Neural cell (in vitro differentiated cells): Measurements from ENCODE around the gene TRAF2. TPM values are rescaled to one million over a fixed set of nuclear protein-coding genes. Genes with fewer than 3 reads are reported as not detected.

Experiments used
- H2AFZ ChIP-seq: fragments of 200-600, 300-800 bp; sonication (generic), shearing (Covaris generic); 2 replicates; pipeline ENCODE4 v1.6.0; 2014; ENCODE audit warnings: low read depth, mild to moderate bottlenecking, antibody characterized with exemption, low read length, moderate library complexity
- H3F3A ChIP-seq: fragments of 200-600 bp; shearing (Covaris generic); 2 replicates; pipeline ENCODE4 v1.6.1; 2016; ENCODE audit warnings: mild to moderate bottlenecking, moderate library complexity, mixed read lengths, antibody characterized with exemption, low read length; ENCODE audit not compliant: insufficient read depth, poor library complexity, severe bottlenecking
- H3K27ac ChIP-seq: fragments of 200-600, 300-800 bp; sonication (generic), shearing (Covaris generic); 2 replicates; pipeline ENCODE4 v1.5.1; 2014; ENCODE audit warnings: mild to moderate bottlenecking, low read length, moderate library complexity
- H3K27me3 ChIP-seq: fragments of 300-800, 200-600 bp; sonication (generic), shearing (Covaris generic); 2 replicates; pipeline ENCODE4 v1.6.0; 2014; ENCODE audit warnings: mild to moderate bottlenecking, low read depth, low read length, moderate library complexity; ENCODE audit not compliant: insufficient read depth
- H3K36me3 ChIP-seq: fragments of 300-800, 200-600 bp; sonication (generic), shearing (Covaris generic); 2 replicates; pipeline ENCODE4 v1.5.1; 2014; ENCODE audit warnings: mild to moderate bottlenecking, antibody characterized with exemption, low read length, moderate library complexity; ENCODE audit not compliant: insufficient read depth
- H3K4me2 ChIP-seq: fragments of 300-800, 200-600 bp; sonication (generic), shearing (Covaris generic); 2 replicates; pipeline ENCODE4 v1.6.0; 2014; ENCODE audit warnings: mild to moderate bottlenecking, low read length
- H3K4me3 ChIP-seq: fragments of 300-800, 200-600 bp; sonication (generic), shearing (Covaris generic); 2 replicates; pipeline ENCODE4 v1.5.1; 2014; ENCODE audit warnings: mild to moderate bottlenecking, low read length, moderate library complexity
- H3K79me2 ChIP-seq: fragments of 200-600 bp; shearing (Covaris generic); replicated peaks from 2 replicates; pipeline ENCODE4 v1.6.0; 2014; ENCODE audit warnings: mild to moderate bottlenecking, low read length, moderate library complexity; ENCODE audit not compliant: insufficient read depth
- H3K9ac ChIP-seq: fragments of 300-800, 200-600 bp; sonication (generic), shearing (Covaris generic); 2 replicates; pipeline ENCODE4 v1.6.1; 2016; ENCODE audit warnings: mild to moderate bottlenecking, low read length, mixed read lengths
- H3K9me2 ChIP-seq: fragments of 200-600 bp; shearing (Covaris generic); 2 replicates; pipeline ENCODE4 v1.6.1; 2016; ENCODE audit warnings: mild to moderate bottlenecking, low read length, mixed read lengths; ENCODE audit not compliant: insufficient read depth
- H3K9me3 ChIP-seq: fragments of 200-600, 300-800 bp; sonication (generic), shearing (Covaris generic); 2 replicates; pipeline ENCODE4 v1.6.1; 2016; ENCODE audit warnings: mild to moderate bottlenecking, mixed run types, low read length, moderate library complexity, mixed read lengths
- H4K20me1 ChIP-seq: fragments of 200-600 bp; shearing (Covaris generic); 2 replicates; pipeline ENCODE4 v1.6.1; 2016; ENCODE audit warnings: mild to moderate bottlenecking, mixed run types; ENCODE audit not compliant: insufficient read depth
- CTCF ChIP-seq: fragments of 450-650 bp; IDR thresholded peaks from 2 replicates; pipeline ENCODE4 v1.5.1; 2014; ENCODE audit warnings: antibody characterized with exemption, mild to moderate bottlenecking, moderate library complexity; ENCODE audit not compliant: poor library complexity, severe bottlenecking
- EP300 ChIP-seq: fragments of 450-650 bp; conservative IDR thresholded peaks from 2 replicates; pipeline ENCODE4 v1.6.1; 2014; ENCODE audit warnings: antibody characterized with exemption, mild to moderate bottlenecking, moderate library complexity; ENCODE audit not compliant: poor library complexity, severe bottlenecking
- EZH2 ChIP-seq: fragments of 200-600, 300-800 bp; shearing (Covaris generic), sonication (generic); IDR thresholded peaks from 2 replicates; pipeline ENCODE4 v1.6.1; 2014; ENCODE audit warnings: antibody characterized with exemption, low read length, borderline replicate concordance, mild to moderate bottlenecking; ENCODE audit not compliant: insufficient read depth, poor library complexity, severe bottlenecking
- MXI1 ChIP-seq: fragments of 450-650 bp; conservative IDR thresholded peaks from 2 replicates; pipeline ENCODE4 v1.6.1; 2014; ENCODE audit warnings: antibody characterized with exemption, mild to moderate bottlenecking; ENCODE audit not compliant: poor library complexity, severe bottlenecking
- POLR2AphosphoS5 ChIP-seq: IDR thresholded peaks from 2 replicates; pipeline ENCODE4 v1.6.1; 2012
- RAD21 ChIP-seq: fragments of 450-650 bp; conservative IDR thresholded peaks from 2 replicates; pipeline ENCODE4 v1.6.1; 2014; ENCODE audit warnings: antibody characterized with exemption, mild to moderate bottlenecking, moderate library complexity
- SMC3 ChIP-seq: fragments of 450-650 bp; conservative IDR thresholded peaks from 2 replicates; pipeline ENCODE4 v1.6.1; 2014; ENCODE audit warnings: antibody characterized with exemption, mild to moderate bottlenecking, moderate library complexity; ENCODE audit not compliant: poor library complexity
- TAF1 ChIP-seq: IDR thresholded peaks from 2 replicates; pipeline ENCODE4 v1.6.1; 2012; ENCODE audit warnings: low read depth
- polyA plus RNA-seq: library from polyadenylated mRNA; depleted of rRNA; stranded (reverse); fragments of >200 nt; gene quantifications from 2 replicates; pipeline ENCODE4 v1.2.3, GENCODE V29; 2014
- TF ChIP-seq, protein P1 (sequence below): IDR thresholded peaks from 2 replicates; pipeline ENCODE4 v1.6.1; 2012; ENCODE audit warnings: borderline replicate concordance

TRAF2 gene
- polyA plus RNA-seq, 1 donor from 2014 or later = 14.6 TPM

- H3K4me3 ChIP-seq = no peak overlapping the region
- no peaks in the 10 kb centered on the region for H3K9me2 ChIP-seq
- no peaks in the 10 kb centered on the region for H3F3A ChIP-seq
- H2AFZ ChIP-seq = no peak overlapping the region
- no peak overlapping the region for H3K4me2 ChIP-seq
- H3K9me3 ChIP-seq = no peaks in the 10 kb centered on the region
- no peaks in the 10 kb centered on the region for H3K79me2 ChIP-seq
- H4K20me1 ChIP-seq = no peaks in the 10 kb centered on the region
- no peak overlapping the region for H3K9ac ChIP-seq
- no peaks in the 10 kb centered on the region for H3K36me3 ChIP-seq
- TF ChIP-seq MXI1 = no peak
- TF ChIP-seq RAD21 = no peak
- no peak for TF ChIP-seq EZH2
- no peak for TF ChIP-seq EP300
- no peak for TF ChIP-seq TAF1
- TF ChIP-seq CTCF = no peak
- no peak for TF ChIP-seq POLR2AphosphoS5
- TF ChIP-seq SMC3 = no peak
- TF ChIP-seq, protein P1, sequence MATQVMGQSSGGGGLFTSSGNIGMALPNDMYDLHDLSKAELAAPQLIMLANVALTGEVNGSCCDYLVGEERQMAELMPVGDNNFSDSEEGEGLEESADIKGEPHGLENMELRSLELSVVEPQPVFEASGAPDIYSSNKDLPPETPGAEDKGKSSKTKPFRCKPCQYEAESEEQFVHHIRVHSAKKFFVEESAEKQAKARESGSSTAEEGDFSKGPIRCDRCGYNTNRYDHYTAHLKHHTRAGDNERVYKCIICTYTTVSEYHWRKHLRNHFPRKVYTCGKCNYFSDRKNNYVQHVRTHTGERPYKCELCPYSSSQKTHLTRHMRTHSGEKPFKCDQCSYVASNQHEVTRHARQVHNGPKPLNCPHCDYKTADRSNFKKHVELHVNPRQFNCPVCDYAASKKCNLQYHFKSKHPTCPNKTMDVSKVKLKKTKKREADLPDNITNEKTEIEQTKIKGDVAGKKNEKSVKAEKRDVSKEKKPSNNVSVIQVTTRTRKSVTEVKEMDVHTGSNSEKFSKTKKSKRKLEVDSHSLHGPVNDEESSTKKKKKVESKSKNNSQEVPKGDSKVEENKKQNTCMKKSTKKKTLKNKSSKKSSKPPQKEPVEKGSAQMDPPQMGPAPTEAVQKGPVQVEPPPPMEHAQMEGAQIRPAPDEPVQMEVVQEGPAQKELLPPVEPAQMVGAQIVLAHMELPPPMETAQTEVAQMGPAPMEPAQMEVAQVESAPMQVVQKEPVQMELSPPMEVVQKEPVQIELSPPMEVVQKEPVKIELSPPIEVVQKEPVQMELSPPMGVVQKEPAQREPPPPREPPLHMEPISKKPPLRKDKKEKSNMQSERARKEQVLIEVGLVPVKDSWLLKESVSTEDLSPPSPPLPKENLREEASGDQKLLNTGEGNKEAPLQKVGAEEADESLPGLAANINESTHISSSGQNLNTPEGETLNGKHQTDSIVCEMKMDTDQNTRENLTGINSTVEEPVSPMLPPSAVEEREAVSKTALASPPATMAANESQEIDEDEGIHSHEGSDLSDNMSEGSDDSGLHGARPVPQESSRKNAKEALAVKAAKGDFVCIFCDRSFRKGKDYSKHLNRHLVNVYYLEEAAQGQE = no peak
- H3K27me3 ChIP-seq = no peaks in the 10 kb centered on the region
- no peak overlapping the region for H3K27ac ChIP-seq
Observed at GRCh38 chr9:136875155-136875554, 11.2 kb upstream of the TRAF2 start.

- Histone ChIP-seq H3K27ac (no peak overlapping the region), H3K4me3 (no peak overlapping the region), H3K9ac (no peak overlapping the region), H3K9me2 (no peaks in the 10 kb centered on the region), H3K9me3 (no peaks in the 10 kb centered on the region), H3K27me3 (no peaks in the 10 kb centered on the region), H3K36me3 (no peaks in the 10 kb centered on the region), H3K79me2 (no peaks in the 10 kb centered on the region), H3F3A (no peaks in the 10 kb centered on the region), H3K4me2 (no peak overlapping the region), H2AFZ (no peak overlapping the region), H4K20me1 (no peaks in the 10 kb centered on the region)
- no peak for TF ChIP-seq CTCF
- TF ChIP-seq RAD21 = no peak
- TF ChIP-seq MXI1 = no peak
- TF ChIP-seq, protein P1 = no peak
- no peak for TF ChIP-seq TAF1
- TF ChIP-seq EZH2 = no peak
- TF ChIP-seq POLR2AphosphoS5 = no peak
- no peak for TF ChIP-seq EP300
- TF ChIP-seq SMC3 = no peak
Observed at GRCh38 chr9:136876476-136876875, 9.8 kb upstream of the TRAF2 start.
